Astrocyte (in vitro differentiated cells and primary cell): Measurements from ENCODE around the gene PRKAG2. TPM values are rescaled to one million over a fixed set of nuclear protein-coding genes. Genes with fewer than 3 reads are reported as not detected.

ENCODE experiments used
- DNase-seq: peaks from one replicate; pipeline ENCODE4 v3.0.0-alpha.2; 2010; ENCODE audit warnings: low read depth
- FAIRE-seq: peaks from 2 replicates; lab custom pipeline; 2011; peaks lifted over from hg19 to GRCh38; lab: Jason Lieb, UNC
- H2AFZ ChIP-seq: 2 replicates; pipeline ENCODE4 v1.6.0; 2012; ENCODE audit warnings: low read depth, low read length, inconsistent platforms
- H3K27ac ChIP-seq: 2 replicates; pipeline ENCODE4 v1.5.1; 2011; ENCODE audit warnings: low read depth, low read length, inconsistent platforms
- H3K27me3 ChIP-seq: 2 replicates; pipeline ENCODE4 v1.6.0; 2011; ENCODE audit warnings: low read length, inconsistent platforms; ENCODE audit not compliant: insufficient read depth
- H3K36me3 ChIP-seq: 2 replicates; pipeline ENCODE4 v1.5.1; 2011; ENCODE audit warnings: low read length, inconsistent platforms; ENCODE audit not compliant: insufficient read depth
- H3K4me1 ChIP-seq: 2 replicates; pipeline ENCODE4 v1.5.1; 2011; ENCODE audit warnings: low read length, inconsistent platforms; ENCODE audit not compliant: insufficient read depth
- H3K4me2 ChIP-seq: 2 replicates; pipeline ENCODE4 v1.6.0; 2012; ENCODE audit warnings: low read length, inconsistent platforms
- H3K4me3 ChIP-seq: 2 replicates; pipeline ENCODE4 v1.5.1; 2011; ENCODE audit warnings: low read depth, mild to moderate bottlenecking, low read length, inconsistent platforms; ENCODE audit not compliant: insufficient read depth
- H3K79me2 ChIP-seq: 2 replicates; pipeline ENCODE4 v1.6.0; 2012; ENCODE audit warnings: mild to moderate bottlenecking, low read length, inconsistent platforms; ENCODE audit not compliant: insufficient read depth
- H3K9ac ChIP-seq: 2 replicates; pipeline ENCODE4 v1.6.0; 2012; ENCODE audit warnings: mild to moderate bottlenecking, low read length, inconsistent platforms
- H3K9me3 ChIP-seq: 2 replicates; pipeline ENCODE4 v1.5.1; 2012; ENCODE audit warnings: low read depth, mild to moderate bottlenecking, low read length, inconsistent platforms; ENCODE audit not compliant: insufficient read depth
- H4K20me1 ChIP-seq: 2 replicates; pipeline ENCODE4 v1.6.0; 2012; ENCODE audit warnings: low read length, inconsistent platforms; ENCODE audit not compliant: insufficient read depth
- H3K27ac Mint-ChIP-seq: one replicate; pipeline ENCODE4 v1.8.0; 2021; ENCODE audit warnings: mild to moderate bottlenecking, mixed read lengths; ENCODE audit not compliant: unreplicated experiment
- H3K27me3 Mint-ChIP-seq: one replicate; pipeline ENCODE4 v1.8.0; 2021; ENCODE audit warnings: low read depth, mixed read lengths; ENCODE audit not compliant: unreplicated experiment
- H3K36me3 Mint-ChIP-seq: one replicate; pipeline ENCODE4 v1.8.0; 2021; ENCODE audit warnings: low read depth, mixed read lengths; ENCODE audit not compliant: unreplicated experiment
- H3K4me1 Mint-ChIP-seq: one replicate; pipeline ENCODE4 v1.8.0; 2021; ENCODE audit warnings: low read depth, mixed read lengths; ENCODE audit not compliant: unreplicated experiment
- H3K4me3 Mint-ChIP-seq: one replicate; pipeline ENCODE4 v1.8.0; 2021; ENCODE audit warnings: mild to moderate bottlenecking, moderate library complexity, mixed read lengths; ENCODE audit not compliant: unreplicated experiment
- H3K9me3 Mint-ChIP-seq: one replicate; pipeline ENCODE4 v1.8.0; 2021; ENCODE audit warnings: mild to moderate bottlenecking, mixed read lengths; ENCODE audit not compliant: unreplicated experiment
- EZH2 ChIP-seq: IDR thresholded peaks from 2 replicates; pipeline ENCODE4 v1.6.1; 2012; ENCODE audit warnings: mild to moderate bottlenecking, low read length, inconsistent platforms; ENCODE audit not compliant: insufficient read depth
- total RNA-seq: library from RNA; stranded (reverse); gene quantifications from 2 replicates; pipeline ENCODE4 v1.2.1, GENCODE V29; 2021
- TF ChIP-seq, protein P1 (sequence below): IDR thresholded peaks from 2 replicates; pipeline ENCODE4 v1.5.1; 2011; ENCODE audit warnings: low read depth, mild to moderate bottlenecking, inconsistent platforms, low read length, moderate library complexity; ENCODE audit not compliant: insufficient read depth

PRKAG2 gene
- total RNA-seq, 1 donor from 2014 or later: 40.7 TPM

DNA sequence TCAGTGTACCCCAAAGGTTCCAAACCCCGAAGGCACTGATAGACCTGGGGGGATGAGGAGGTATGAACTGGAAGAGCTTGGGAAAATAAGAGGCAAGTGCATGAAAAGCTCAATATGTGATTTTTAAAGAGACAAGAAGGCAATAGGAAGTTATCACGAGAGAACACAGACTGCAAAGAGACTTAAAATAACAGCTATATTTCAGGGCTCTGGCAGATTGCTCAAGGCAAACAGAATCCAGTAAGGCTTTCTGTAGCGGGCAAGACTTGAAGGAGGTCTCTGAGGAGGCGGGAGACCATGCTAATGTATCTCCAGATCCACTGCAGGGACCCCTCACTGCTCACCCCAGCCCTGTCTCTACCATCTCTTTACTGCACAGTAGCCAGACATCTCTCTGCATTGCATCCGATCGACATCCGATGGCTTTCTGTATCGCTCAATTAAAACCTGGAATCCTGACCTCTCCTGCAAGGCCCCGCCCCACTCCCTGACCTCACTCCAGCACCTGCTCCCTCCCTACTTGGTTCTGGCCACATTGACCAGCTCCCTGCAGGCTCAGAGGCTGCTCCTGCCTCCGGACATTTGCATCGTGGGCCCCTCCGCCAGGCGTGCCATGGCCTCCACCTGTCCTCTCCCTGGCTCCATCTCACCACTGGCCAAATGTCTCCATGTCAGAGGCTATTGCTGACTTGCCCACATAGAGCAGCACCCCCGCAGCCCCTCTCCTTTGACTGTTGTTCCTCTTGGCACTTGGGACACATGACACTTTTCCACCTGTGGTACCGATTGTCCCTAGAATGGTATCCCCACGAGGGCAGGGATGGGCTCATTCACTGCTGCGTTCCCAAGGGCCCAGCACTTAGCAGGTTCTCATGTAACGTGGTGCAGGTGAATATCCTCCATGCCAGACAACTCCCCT lies 118.0 kb downstream of the PRKAG2 start:
- Histone ChIP-seq H3K4me1 (peaks cover 38% of the 10 kb centered on the region), H3K27ac (no peak overlapping the region), H3K4me3 (no peak overlapping the region), H3K79me2 (no peaks in the 10 kb centered on the region), H3K9ac (no peak overlapping the region), H2AFZ (no peak overlapping the region), H3K9me3 (no peaks in the 10 kb centered on the region), H3K27me3 (peaks cover 19% of the 10 kb centered on the region), H3K36me3 (no peaks in the 10 kb centered on the region), H4K20me1 (no peaks in the 10 kb centered on the region), H3K4me2 (no peak overlapping the region)
- TF ChIP-seq, protein P1, sequence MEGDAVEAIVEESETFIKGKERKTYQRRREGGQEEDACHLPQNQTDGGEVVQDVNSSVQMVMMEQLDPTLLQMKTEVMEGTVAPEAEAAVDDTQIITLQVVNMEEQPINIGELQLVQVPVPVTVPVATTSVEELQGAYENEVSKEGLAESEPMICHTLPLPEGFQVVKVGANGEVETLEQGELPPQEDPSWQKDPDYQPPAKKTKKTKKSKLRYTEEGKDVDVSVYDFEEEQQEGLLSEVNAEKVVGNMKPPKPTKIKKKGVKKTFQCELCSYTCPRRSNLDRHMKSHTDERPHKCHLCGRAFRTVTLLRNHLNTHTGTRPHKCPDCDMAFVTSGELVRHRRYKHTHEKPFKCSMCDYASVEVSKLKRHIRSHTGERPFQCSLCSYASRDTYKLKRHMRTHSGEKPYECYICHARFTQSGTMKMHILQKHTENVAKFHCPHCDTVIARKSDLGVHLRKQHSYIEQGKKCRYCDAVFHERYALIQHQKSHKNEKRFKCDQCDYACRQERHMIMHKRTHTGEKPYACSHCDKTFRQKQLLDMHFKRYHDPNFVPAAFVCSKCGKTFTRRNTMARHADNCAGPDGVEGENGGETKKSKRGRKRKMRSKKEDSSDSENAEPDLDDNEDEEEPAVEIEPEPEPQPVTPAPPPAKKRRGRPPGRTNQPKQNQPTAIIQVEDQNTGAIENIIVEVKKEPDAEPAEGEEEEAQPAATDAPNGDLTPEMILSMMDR: no peak
- Mint-ChIP-seq H3K27ac (no peak overlapping the region), H3K4me3 (no peak overlapping the region), H3K9me3 (peaks cover 7% of the 10 kb centered on the region), H3K27me3 (peaks cover 33% of the 10 kb centered on the region), H3K4me1 (peaks cover 31% of the 10 kb centered on the region), H3K36me3 (peaks cover 2% of the 10 kb centered on the region)
- FAIRE-seq (no peak), DNase-seq (no peak)

DNA sequence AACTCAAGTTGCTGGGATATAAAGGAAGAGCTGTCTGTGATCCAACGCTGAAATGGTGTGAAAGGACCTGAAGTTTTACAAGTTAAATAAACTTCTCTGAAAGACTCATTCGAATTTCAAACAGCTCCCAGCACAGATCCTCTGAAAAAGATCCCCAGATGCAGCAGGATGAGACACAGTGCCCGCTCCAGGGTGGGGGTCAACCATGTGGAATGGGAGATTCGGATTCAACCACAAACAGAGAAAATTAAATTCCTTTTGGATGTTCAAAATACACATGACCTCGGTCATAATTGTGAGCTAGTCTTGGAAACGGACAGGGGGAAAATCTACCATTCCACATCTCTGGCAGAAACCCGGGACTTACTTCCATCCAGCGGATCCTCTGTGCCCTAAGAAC lies 119.6 kb downstream of the PRKAG2 start:
- H3K9me3 Mint-ChIP-seq: peaks cover 4% of the 10 kb centered on the region
- H3K4me1 Mint-ChIP-seq: peaks cover 33% of the 10 kb centered on the region
- Histone ChIP-seq H3K36me3 (no peaks in the 10 kb centered on the region), H3K79me2 (no peaks in the 10 kb centered on the region), H2AFZ (peak overlapping the region; percentile 16), H3K9me3 (no peaks in the 10 kb centered on the region), H3K4me1 (peaks cover 48% of the 10 kb centered on the region), H3K4me2 (peak overlapping the region; percentile 57), H4K20me1 (no peaks in the 10 kb centered on the region), H3K27ac (peak overlapping the region; percentile 61), H3K9ac (peak overlapping the region; percentile 54), H3K4me3 (no peak overlapping the region), H3K27me3 (peaks cover 5% of the 10 kb centered on the region)
- H3K36me3 Mint-ChIP-seq: no peaks in the 10 kb centered on the region
- DNase-seq (peak; percentile 68), FAIRE-seq (peak; percentile 56)
- no peak overlapping the region for H3K4me3 Mint-ChIP-seq
- H3K27ac Mint-ChIP-seq: peak overlapping the region; percentile 67
- H3K27me3 Mint-ChIP-seq: peaks cover 18% of the 10 kb centered on the region
- no peak for TF ChIP-seq EZH2
- TF ChIP-seq, protein P1: no peak

GRCh38 chr7:151756866-151757265 lies 120.0 kb downstream of the PRKAG2 start:
- Histone ChIP-seq H3K27ac (peak overlapping the region; percentile 61), H3K9ac (peak overlapping the region; percentile 54), H3K9me3 (no peaks in the 10 kb centered on the region), H3K36me3 (no peaks in the 10 kb centered on the region), H3K4me1 (peaks cover 48% of the 10 kb centered on the region), H4K20me1 (no peaks in the 10 kb centered on the region), H3K27me3 (peaks cover 2% of the 10 kb centered on the region), H3K4me2 (peak overlapping the region; percentile 57), H2AFZ (peak overlapping the region; percentile 16), H3K4me3 (no peak overlapping the region), H3K79me2 (no peaks in the 10 kb centered on the region)
- FAIRE-seq: no peak
- Mint-ChIP-seq H3K36me3 (no peaks in the 10 kb centered on the region), H3K9me3 (peaks cover 4% of the 10 kb centered on the region), H3K27me3 (peaks cover 14% of the 10 kb centered on the region), H3K27ac (peak overlapping the region; percentile 67), H3K4me3 (no peak overlapping the region), H3K4me1 (peaks cover 33% of the 10 kb centered on the region)
- TF ChIP-seq EZH2: no peak
- TF ChIP-seq, protein P1: no peak
- no peak for DNase-seq
